Right forelimb (tissue), 1 donor: ENCODE data around the gene NPIPA5.
"Not testable (repeated sequence)": the region's sequence is repeated elsewhere in the genome, so short reads cannot be mapped to it uniquely, and the experiment has no call there.

Source experiments
- DNase-seq: peaks from one replicate; pipeline ENCODE4 v3.0.0-alpha.2; 2018

The NPIPA5 gene

GRCh38 chr16:15388060-15388459 lies 10.0 kb upstream of the NPIPA5 start:
- DNase-seq: not testable (repeated sequence)

- not testable (repeated sequence) for DNase-seq
Measured at GRCh38 chr16:15382810-15383209, 4.7 kb upstream of the NPIPA5 start.

- DNase-seq: not testable (repeated sequence)
Measured at GRCh38 chr16:15357495-15357894, 20.6 kb downstream of the NPIPA5 start.

DNA sequence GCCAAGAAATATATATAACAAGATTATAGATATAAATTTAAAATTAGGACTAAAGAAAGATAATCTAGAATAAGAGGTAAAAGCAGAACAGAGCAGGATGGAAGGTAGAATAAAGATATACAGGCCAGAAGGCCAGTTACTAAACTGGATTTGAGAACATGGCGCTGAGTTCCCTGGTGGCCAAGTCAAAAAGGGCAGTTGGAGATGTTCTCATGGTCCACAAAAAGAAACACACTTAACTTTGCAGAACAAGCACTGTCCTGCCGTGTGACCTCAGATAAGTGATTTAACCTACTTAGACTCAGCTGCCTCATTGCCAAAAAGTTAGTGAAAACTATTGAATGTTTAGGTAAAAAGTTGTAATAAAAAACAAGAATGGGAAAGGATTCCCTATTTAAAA lies 23.2 kb downstream of the NPIPA5 start:
- DNase-seq: not testable (repeated sequence)

DNA sequence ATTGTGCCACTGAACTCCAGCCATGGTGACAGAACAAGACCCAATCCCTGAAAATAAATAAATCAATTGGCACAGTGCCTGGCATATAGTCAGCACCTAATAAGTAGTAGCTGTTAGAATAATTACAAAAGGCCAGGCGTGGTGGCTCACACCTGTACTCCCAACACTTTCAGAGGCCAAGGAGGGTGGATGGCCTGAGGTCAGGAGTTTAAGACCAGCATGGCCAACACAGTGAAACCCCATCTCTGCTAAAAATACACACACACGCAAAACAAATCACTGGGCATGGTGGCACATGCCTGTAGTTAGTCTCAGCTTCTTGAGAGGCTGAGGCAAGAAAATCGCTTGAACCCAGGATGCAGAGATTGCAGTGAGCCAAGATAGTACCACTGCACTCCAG lies 25.2 kb downstream of the NPIPA5 start:
- not testable (repeated sequence) for DNase-seq

DNA sequence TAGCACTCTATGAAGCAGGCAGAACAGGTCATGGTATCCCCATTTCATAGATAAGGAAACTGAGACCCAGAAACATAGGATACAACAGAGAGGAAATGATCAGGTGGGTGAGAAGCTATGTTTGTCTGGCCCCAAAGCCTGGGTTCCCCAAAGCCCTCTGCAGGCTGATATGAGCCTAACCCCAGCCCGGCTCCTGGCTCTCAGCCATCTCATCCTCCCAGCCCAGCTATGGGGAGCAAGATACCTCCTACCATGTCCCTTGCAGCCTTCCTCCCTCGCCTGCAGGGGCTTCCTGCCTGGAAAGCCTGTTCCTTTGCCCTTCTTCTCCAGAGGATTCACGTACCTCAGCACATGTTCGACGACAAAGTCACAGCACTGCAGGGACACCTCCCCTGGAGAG lies 26.3 kb downstream of the NPIPA5 start:
- not testable (repeated sequence) for DNase-seq

- not testable (repeated sequence) for DNase-seq
Measured at GRCh38 chr16:15351251-15351650, 26.8 kb downstream of the NPIPA5 start.

GRCh38 chr16:15348721-15349120 lies 29.4 kb downstream of the NPIPA5 start:
- not testable (repeated sequence) for DNase-seq

DNA sequence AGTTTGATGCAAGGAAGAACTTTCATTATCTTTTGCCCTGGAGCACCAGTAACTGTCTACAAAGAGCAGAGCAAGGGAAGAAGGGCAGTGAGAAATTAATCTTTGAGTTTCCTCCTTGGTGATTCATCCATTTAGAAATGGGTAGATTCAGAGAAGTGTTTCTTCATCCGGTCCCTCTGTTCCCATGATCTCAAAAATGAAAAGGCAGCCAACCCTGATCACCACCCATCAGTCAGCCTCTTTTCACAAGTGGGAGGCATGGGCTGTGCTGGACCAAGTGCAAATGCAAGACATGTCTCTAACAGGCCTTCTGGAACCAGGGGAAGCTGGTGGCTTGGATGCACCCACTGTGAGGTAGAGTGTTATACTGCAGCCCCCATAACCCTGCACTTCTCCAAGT lies 35.8 kb downstream of the NPIPA5 start:
- DNase-seq: not testable (repeated sequence)

GRCh38 chr16:15338986-15339385 lies 39.1 kb downstream of the NPIPA5 start:
- DNase-seq: not testable (repeated sequence)

DNA sequence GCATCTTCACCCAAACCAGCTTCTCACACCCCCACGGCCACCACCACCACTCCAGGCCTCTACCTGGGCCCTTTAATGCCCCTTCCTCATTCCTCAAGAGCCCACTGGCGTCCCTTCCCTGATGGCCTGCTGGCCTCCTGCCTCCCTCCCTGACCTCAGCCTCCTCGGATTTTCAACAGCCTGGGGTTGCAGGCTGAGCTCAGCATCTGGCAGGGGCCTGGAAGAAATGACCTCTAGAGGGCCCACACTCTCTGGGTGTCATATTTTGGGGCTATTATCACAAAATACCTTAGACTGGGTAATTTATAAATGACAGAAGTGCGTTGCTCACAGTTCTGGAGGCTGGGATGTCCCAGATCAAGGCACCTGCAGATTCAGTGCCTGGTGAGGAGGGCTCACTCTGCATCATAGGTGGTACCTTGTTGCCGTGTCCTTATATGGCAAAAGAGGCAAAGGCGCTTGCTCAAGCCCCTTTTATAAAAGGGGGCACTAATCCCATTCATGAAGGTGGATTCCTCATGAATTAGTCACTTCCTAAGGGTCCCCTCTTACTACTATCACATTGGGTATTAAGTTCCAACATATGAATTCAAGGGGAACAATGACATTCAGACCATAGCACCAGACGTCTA lies 40.0 kb downstream of the NPIPA5 start:
- DNase-seq: not testable (repeated sequence)

DNA sequence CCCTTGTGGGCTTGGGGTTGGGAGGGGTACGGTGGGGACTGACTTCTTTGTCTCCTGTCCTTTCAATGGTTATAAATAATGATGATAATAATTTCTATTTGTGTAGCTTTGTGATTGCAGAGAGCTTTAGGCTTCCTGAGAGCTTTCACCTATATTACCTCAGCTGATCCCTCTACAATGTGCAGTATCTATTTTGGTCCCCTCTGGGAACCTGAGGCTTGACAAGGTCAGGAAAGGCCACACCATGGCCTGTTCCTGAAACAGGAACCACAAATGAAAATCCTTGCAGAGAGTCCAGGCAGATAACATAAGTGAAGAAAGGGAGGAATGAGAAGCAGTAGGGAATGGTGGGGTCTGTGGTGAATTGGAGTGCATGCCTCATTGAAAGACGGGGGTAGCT lies 42.5 kb downstream of the NPIPA5 start:
- DNase-seq: not testable (repeated sequence)

DNA sequence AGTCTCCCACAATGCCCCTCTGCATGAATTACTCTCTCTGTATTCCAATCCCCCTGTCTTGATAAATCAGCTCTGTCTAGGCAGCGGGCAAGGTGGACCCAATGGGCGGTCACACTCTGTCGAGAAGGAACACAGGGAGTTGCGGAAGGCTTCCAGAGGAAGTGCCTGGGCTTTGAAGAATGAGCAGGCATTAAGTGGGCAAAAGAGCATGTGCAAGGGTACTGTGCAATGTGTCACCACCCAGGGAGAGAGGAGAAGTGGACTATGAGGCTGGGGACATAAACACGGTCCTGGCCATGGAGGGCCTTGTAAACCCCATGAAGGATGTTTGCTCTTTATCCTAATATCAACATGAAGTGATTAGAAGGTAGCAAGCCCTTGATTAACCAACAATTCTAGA lies 44.1 kb downstream of the NPIPA5 start:
- DNase-seq: not testable (repeated sequence)

DNA sequence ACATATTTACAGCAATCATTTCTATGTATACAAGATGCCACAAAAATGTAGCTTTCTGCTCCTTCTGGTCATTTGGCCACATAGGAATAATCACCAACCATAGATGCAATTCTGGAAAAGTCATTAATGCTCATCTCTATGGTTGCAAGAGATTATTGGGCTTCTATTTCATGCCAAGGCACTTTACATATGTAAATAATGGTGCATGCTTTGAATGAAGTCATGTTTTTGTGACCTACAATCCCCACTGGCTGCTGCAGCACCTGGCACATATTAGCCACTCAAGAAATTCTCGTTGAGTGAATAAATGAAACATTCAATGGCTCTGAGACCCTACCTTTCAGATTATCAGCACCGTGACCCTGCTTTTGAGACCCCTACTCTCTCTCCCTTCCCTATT lies 47.1 kb downstream of the NPIPA5 start:
- not testable (repeated sequence) for DNase-seq

DNA sequence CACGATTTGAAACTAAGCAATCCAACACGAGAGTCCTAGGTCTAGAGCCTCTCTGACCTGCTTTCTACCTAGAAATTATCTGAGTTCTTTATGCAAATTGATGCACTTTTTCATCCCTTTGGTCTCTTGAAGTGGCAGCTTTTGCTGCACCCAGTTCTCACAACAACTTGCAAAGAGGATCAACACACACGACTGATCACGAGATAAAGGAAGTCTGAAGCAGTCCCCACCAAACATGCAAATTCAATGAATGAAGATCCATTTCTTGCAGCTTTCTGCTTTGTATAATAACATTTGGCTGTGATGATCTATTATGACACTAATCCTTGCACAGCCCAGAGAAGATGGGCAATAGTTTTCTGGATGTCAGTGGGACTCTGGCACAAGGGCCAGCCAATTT lies 53.1 kb downstream of the NPIPA5 start:
- not testable (repeated sequence) for DNase-seq

GRCh38 chr16:15323373-15323772 lies 54.7 kb downstream of the NPIPA5 start:
- not testable (repeated sequence) for DNase-seq

DNA sequence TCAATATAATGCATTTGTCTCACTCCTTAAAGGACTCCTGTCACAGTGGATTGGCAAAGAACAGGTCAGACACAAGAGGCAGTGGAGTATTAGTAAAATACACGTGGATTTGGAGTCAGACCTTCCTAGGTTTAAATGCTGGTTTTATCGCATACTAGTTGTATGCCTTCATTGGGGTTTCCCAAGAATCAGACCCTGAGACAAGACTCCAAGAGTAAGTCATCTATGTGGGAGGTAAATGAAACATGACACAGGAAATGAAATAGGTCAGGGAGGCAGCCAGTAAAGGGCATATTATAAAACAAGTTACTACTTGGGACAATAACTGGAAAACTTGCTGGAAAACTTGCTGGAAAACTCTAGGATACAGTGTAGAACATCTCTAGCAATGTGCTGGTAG lies 56.9 kb downstream of the NPIPA5 start:
- DNase-seq: not testable (repeated sequence)

- not testable (repeated sequence) for DNase-seq
Measured at GRCh38 chr16:15314562-15314961, 63.5 kb downstream of the NPIPA5 start.
